ENCODE results near the gene LEUTX. TPM values are rescaled to one million over a fixed set of nuclear protein-coding genes. Genes with fewer than 3 reads are reported as not detected.

The LEUTX gene
- total RNA-seq, 1 experiment from 2014 or later: not detected

GRCh38 chr19:39817888-39818561 lies 39.4 kb downstream of the LEUTX start:
- no peak overlapping the region for H2BK15ac ChIP-seq (ENCODE audit: low read depth, low read length)
- H2AK5ac ChIP-seq (ENCODE audit: insufficient read length, low read length): no peak overlapping the region
- no peak overlapping the region for H3K27ac ChIP-seq (ENCODE audit: insufficient read length, low read depth, low read length)

More at GRCh38 chr19:39817888-39818561, 39.4 kb downstream of the LEUTX start:
- no peaks in the 10 kb centered on the region for H3K79me1 ChIP-seq (ENCODE audit: insufficient read depth, low read depth, low read length, poor library complexity, severe bottlenecking)
- no peak overlapping the region for H3K4me2 ChIP-seq (ENCODE audit: insufficient read depth, insufficient read length, low read length)
- H3K4me1 ChIP-seq (ENCODE audit: insufficient read depth, low read length): no peaks in the 10 kb centered on the region
- H2BK20ac ChIP-seq (ENCODE audit: low read depth, low read length, poor library complexity, severe bottlenecking): no peak overlapping the region
- DNase-seq: no peak
- Mint-ChIP-seq H3K4me1 (no peaks in the 10 kb centered on the region), H3K9me3 (no peaks in the 10 kb centered on the region), H3K36me3 (ENCODE audit: insufficient read depth in 1 of 3, low read depth in 3 of 3) (peaks cover 0 to 16% (median 0%) of the 10 kb centered on the region in 3 experiments; a peak in 2 of 7 replicates), H3K27me3 (ENCODE audit: low read depth) (no peaks in the 10 kb centered on the region), H3K4me3 (no peak overlapping the region), H3K27ac (peak overlapping the region in 1 of 3 experiments; percentile 71; a peak in 1 of 7 replicates)
- no peak overlapping the region for H2BK5ac ChIP-seq (ENCODE audit: insufficient read length, low read length)
- no peak overlapping the region for H4K5ac ChIP-seq (ENCODE audit: insufficient read length, low read depth, low read length)
- H4K91ac ChIP-seq (ENCODE audit: insufficient read length, low read depth, low read length): no peak overlapping the region
- no peak overlapping the region for H3K14ac ChIP-seq (ENCODE audit: insufficient read depth, low read length)
- no peaks in the 10 kb centered on the region for H3K9me3 ChIP-seq (ENCODE audit: control insufficient read depth, low read depth, low read length)
- no peak overlapping the region for H3T11ph ChIP-seq (ENCODE audit: low read length)
- no peak overlapping the region for H3K23ac ChIP-seq (ENCODE audit: insufficient read length, low read depth, low read length)
- H3K9ac ChIP-seq (ENCODE audit: extremely low read depth, insufficient read length, low read length): no peak overlapping the region
- H2BK120ac ChIP-seq (ENCODE audit: low read depth, low read length, poor library complexity, severe bottlenecking): no peak overlapping the region
- H3K23me2 ChIP-seq (ENCODE audit: insufficient read length, low read depth, low read length, poor library complexity, severe bottlenecking): no peaks in the 10 kb centered on the region
- no peak overlapping the region for H3K18ac ChIP-seq (ENCODE audit: insufficient read length, low read depth, low read length)
- TF ChIP-seq CTCF (conservative IDR thresholded peaks at IDR 0.05): no peak
- H3K79me2 ChIP-seq (ENCODE audit: insufficient read depth, low read length): no peaks in the 10 kb centered on the region
- no peak overlapping the region for H2BK12ac ChIP-seq (ENCODE audit: insufficient read length, low read depth, low read length)
- no peaks in the 10 kb centered on the region for H4K20me1 ChIP-seq (ENCODE audit: control insufficient read depth, insufficient read depth, insufficient read length)
- no peak overlapping the region for H3K4ac ChIP-seq (ENCODE audit: low read depth, low read length)
- no peak overlapping the region for H4K8ac ChIP-seq (replicated peaks; ENCODE audit: insufficient read length, low read depth, low read length)
- H3K56ac ChIP-seq (ENCODE audit: insufficient read length, low read depth, low read length): no peak overlapping the region
- no peak overlapping the region for H2AFZ ChIP-seq (ENCODE audit: low read length)
- WGBS (ENCODE audit: extremely low coverage, insufficient read length, low lambda C conversion rate): no CpG with 5 or more reads among the region's 12 CpGs
- H3K27me3 ChIP-seq (ENCODE audit: insufficient read depth, low read length): no peaks in the 10 kb centered on the region

Measured in H9 (cell line).